Astrocyte of the hippocampus (primary cell): ENCODE measurements around the gene DLX1.
"Not testable (repeated sequence)": the region's sequence is repeated elsewhere in the genome, so short reads cannot be mapped to it uniquely, and the experiment has no call there.

Experiments used
- DNase-seq: peaks from one replicate; pipeline ENCODE4 v3.0.0; 2011; ENCODE audit warnings: low read depth, low spot score

The DLX1 gene

GRCh38 chr2:172085460-172086159 is at the start of gene DLX1:
DLX1 (plus strand) TSS chr2:172085507; CDS start chr2:172085678, 171 bp downstream.
- no peak for DNase-seq

- no peak for DNase-seq
These were observed 47.2 kb upstream of the DLX1 start for GRCh38 chr2:172038121-172038520.

- no peak for DNase-seq
These were observed 46.7 kb upstream of the DLX1 start for GRCh38 chr2:172038604-172039003.

GRCh38 chr2:172039011-172039704 is 46.1 kb upstream of the DLX1 start:
- DNase-seq: no peak

GRCh38 chr2:172040311-172040710 is 45.0 kb upstream of the DLX1 start:
- no peak for DNase-seq

GRCh38 chr2:172046080-172046678 is 39.1 kb upstream of the DLX1 start:
- DNase-seq: no peak

GRCh38 chr2:172046866-172047565 is 38.3 kb upstream of the DLX1 start:
- DNase-seq: no peak

- DNase-seq: no peak
These were observed 37.5 kb upstream of the DLX1 start for GRCh38 chr2:172047566-172048507.

GRCh38 chr2:172048508-172049503 is 36.5 kb upstream of the DLX1 start:
- DNase-seq: no peak

GRCh38 chr2:172049567-172050120 is 35.7 kb upstream of the DLX1 start:
- no peak for DNase-seq

GRCh38 chr2:172050479-172051125 is 34.7 kb upstream of the DLX1 start:
- DNase-seq: no peak

GRCh38 chr2:172052000-172052983 is 33.0 kb upstream of the DLX1 start:
- DNase-seq: peak; percentile 14

- no peak for DNase-seq
These were observed 31.8 kb upstream of the DLX1 start for GRCh38 chr2:172053486-172053885.

GRCh38 chr2:172056293-172056692 is 29.0 kb upstream of the DLX1 start:
- no peak for DNase-seq

GRCh38 chr2:172058660-172059059 is 26.6 kb upstream of the DLX1 start:
- DNase-seq: no peak

GRCh38 chr2:172060118-172060517 is 25.2 kb upstream of the DLX1 start:
- DNase-seq: not testable (repeated sequence)

- DNase-seq: no peak
These were observed 22.8 kb upstream of the DLX1 start for GRCh38 chr2:172062402-172063004.
